DOHH2 (cell line): ENCODE measurements around the gene MAPK8.

Experiments
- H3F3A ChIP-seq: fragments of 200-600 bp; sonication (generic), shearing (Covaris generic); 2 replicates; pipeline ENCODE4 v1.6.0; 2016; ENCODE audit warnings: antibody characterized with exemption, mild to moderate bottlenecking; ENCODE audit not compliant: control insufficient read depth, insufficient read depth
- H3K27ac ChIP-seq: fragments of 200-600 bp; sonication (generic); 2 replicates; pipeline ENCODE4 v1.5.1; 2014; ENCODE audit warnings: low read depth, mild to moderate bottlenecking, low read length, moderate library complexity
- H3K27me3 ChIP-seq: fragments of 200-600 bp; sonication (generic); 2 replicates; pipeline ENCODE4 v1.6.1; 2014; ENCODE audit warnings: mild to moderate bottlenecking, low read length, mixed read lengths; ENCODE audit not compliant: control insufficient read depth
- H3K36me3 ChIP-seq: fragments of 200-600 bp; sonication (generic); 2 replicates; pipeline ENCODE4 v1.6.1; 2014; ENCODE audit warnings: mild to moderate bottlenecking, low read length, moderate library complexity, mixed read lengths; ENCODE audit not compliant: control insufficient read depth
- H3K4me1 ChIP-seq: fragments of 200-600 bp; sonication (generic); 2 replicates; pipeline ENCODE4 v1.6.1; 2014; ENCODE audit warnings: mild to moderate bottlenecking, low read length, mixed read lengths; ENCODE audit not compliant: control insufficient read depth
- H3K4me2 ChIP-seq: fragments of 200-600 bp; sonication (generic); 2 replicates; pipeline ENCODE4 v1.6.0; 2014; ENCODE audit warnings: mild to moderate bottlenecking, low read length, moderate library complexity
- H3K4me3 ChIP-seq: fragments of 200-600 bp; sonication (generic); 2 replicates; pipeline ENCODE4 v1.5.1; 2014; ENCODE audit warnings: mild to moderate bottlenecking, low read length, mixed read lengths
- H3K79me2 ChIP-seq: fragments of 200-600 bp; sonication (generic); 2 replicates; pipeline ENCODE4 v1.6.1; 2014; ENCODE audit warnings: mild to moderate bottlenecking, low read length, mixed read lengths; ENCODE audit not compliant: control insufficient read depth
- H3K9me2 ChIP-seq: fragments of 200-600 bp; sonication (generic); replicated peaks from 2 replicates; pipeline ENCODE4 v1.6.1; 2014; ENCODE audit warnings: mild to moderate bottlenecking, low read length, mixed read lengths; ENCODE audit not compliant: control insufficient read depth
- H3K9me3 ChIP-seq: fragments of 200-600 bp; sonication (generic); 2 replicates; pipeline ENCODE4 v1.6.1; 2014; ENCODE audit warnings: antibody characterized with exemption, low read length, mixed read lengths; ENCODE audit not compliant: control insufficient read depth, insufficient read depth
- H4K20me1 ChIP-seq: fragments of 200-600 bp; sonication (generic); 2 replicates; pipeline ENCODE4 v1.6.0; 2014; ENCODE audit warnings: low read depth, mild to moderate bottlenecking, antibody characterized with exemption, low read length, moderate library complexity; ENCODE audit not compliant: control insufficient read depth, insufficient read depth
- CTCF ChIP-seq: fragments of 200-600 bp; sonication (generic); IDR thresholded peaks from one replicate; pipeline ENCODE4 v1.5.1; 2014; ENCODE audit warnings: antibody characterized with exemption, mild to moderate bottlenecking, low read depth, low read length; ENCODE audit not compliant: poor library complexity, severe bottlenecking
- EZH2phosphoT487 ChIP-seq: fragments of 200-600 bp; sonication (generic); IDR thresholded peaks from 2 replicates; pipeline ENCODE4 v1.6.1; 2017; ENCODE audit warnings: borderline replicate concordance, mild to moderate bottlenecking, antibody characterized with exemption, low read length, moderate library complexity, mixed read lengths

MAPK8 gene

GRCh38 chr10:48478980-48479811 is 172.7 kb downstream of the MAPK8 start:
- Histone ChIP-seq H3K4me3 (no peak overlapping the region), H3K27me3 (peaks cover 26% of the 10 kb centered on the region), H3K4me1 (no peaks in the 10 kb centered on the region), H3K9me2 (no peaks in the 10 kb centered on the region), H3K4me2 (no peak overlapping the region), H3K27ac (no peak overlapping the region), H3K36me3 (no peaks in the 10 kb centered on the region), H3K79me2 (no peaks in the 10 kb centered on the region), H4K20me1 (no peaks in the 10 kb centered on the region), H3F3A (no peaks in the 10 kb centered on the region), H3K9me3 (no peaks in the 10 kb centered on the region)
- TF ChIP-seq CTCF = no peak
- TF ChIP-seq EZH2phosphoT487 = no peak

DNA sequence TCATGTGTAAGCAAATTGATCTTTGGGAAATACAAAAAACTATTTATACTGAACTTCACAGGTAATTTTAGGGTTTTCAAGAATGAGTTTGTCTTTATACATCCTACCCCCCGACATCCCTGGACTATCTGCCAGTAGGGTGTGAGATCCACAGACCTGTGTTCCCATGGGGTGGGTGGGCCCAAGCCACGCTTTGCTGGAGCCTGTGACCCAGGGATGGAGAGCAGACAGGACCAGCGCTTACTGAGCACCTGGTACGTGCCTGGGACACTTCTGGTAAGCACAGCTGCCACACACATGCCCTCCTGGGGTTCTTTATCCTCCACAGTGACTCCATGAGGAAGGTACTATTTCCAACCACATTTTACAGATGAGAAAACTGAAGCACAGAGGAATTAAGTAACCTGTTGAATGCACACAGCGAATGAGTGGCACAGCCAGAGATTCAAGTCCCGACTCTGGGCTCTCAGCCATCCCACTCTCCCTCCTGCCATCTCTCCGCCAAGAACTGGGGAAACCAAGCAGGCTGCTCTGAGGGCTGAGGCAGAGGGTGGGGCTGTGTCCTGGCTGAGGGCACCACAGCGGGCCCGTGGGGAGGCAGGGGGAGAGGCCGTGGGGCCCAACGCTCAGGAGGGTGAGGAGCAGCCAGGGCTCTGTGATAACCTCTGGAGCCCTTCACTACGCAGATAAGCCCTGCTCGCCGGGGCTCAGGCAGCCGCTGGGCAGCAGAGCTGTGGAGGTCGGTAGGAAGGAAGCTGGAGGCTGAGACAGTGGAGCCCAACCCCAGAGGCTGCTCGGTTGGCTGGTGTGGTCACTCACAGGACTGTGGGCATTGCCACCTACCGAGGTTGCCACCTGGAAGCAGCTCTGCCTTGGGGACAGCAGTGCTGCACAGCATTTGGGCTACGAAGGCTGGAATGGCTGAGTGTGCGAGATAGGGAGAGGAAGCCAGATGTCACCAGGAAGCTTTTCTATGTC is 174.2 kb downstream of the MAPK8 start:
- Histone ChIP-seq H3K79me2 (no peaks in the 10 kb centered on the region), H3K4me2 (no peak overlapping the region)

DNA sequence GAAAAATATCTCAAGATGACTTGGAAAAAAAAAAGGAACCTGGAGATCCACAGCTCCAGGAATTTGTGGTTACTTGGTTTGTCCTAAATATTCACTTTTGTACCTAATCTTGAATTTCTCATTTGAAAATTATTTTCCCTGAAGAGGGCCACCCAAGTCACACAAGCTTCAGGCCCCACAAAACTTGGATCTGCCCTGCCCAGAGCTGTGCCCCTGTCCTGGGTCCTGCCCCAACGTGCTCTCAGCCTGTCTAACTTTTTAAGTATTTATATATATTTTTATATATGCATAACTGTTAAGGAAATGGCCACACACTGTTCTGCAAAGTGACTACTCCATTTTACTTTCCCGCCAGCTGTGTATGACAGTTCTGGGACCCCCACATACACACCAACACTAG is 174.9 kb downstream of the MAPK8 start:
- no peak for TF ChIP-seq EZH2phosphoT487
- no peak for TF ChIP-seq CTCF
- H3K79me2 ChIP-seq = no peaks in the 10 kb centered on the region
- no peaks in the 10 kb centered on the region for H3F3A ChIP-seq
- no peak overlapping the region for H3K4me2 ChIP-seq
- H3K9me3 ChIP-seq = no peaks in the 10 kb centered on the region
- H3K9me2 ChIP-seq = no peaks in the 10 kb centered on the region
- H3K27me3 ChIP-seq = peaks cover 32% of the 10 kb centered on the region
- H3K4me3 ChIP-seq = no peak overlapping the region
- no peaks in the 10 kb centered on the region for H4K20me1 ChIP-seq
- H3K27ac ChIP-seq = no peak overlapping the region
- H3K36me3 ChIP-seq = no peaks in the 10 kb centered on the region
- no peaks in the 10 kb centered on the region for H3K4me1 ChIP-seq

More for the DNA sequence above, 174.2 kb downstream of the MAPK8 start:
- TF ChIP-seq CTCF (no peak), EZH2phosphoT487 (no peak)
- Histone ChIP-seq H3K9me2 (no peaks in the 10 kb centered on the region), H3K9me3 (no peaks in the 10 kb centered on the region), H3F3A (no peaks in the 10 kb centered on the region), H3K4me3 (no peak overlapping the region), H4K20me1 (no peaks in the 10 kb centered on the region), H3K27ac (no peak overlapping the region), H3K27me3 (peaks cover 32% of the 10 kb centered on the region), H3K36me3 (no peaks in the 10 kb centered on the region), H3K4me1 (no peaks in the 10 kb centered on the region)
